Measurements from ENCODE around the gene GPR176.
"Not testable (repeated sequence)": the region's sequence is repeated elsewhere in the genome, so short reads cannot be mapped to it uniquely, and the experiment has no call there.

GPR176 gene

DNA sequence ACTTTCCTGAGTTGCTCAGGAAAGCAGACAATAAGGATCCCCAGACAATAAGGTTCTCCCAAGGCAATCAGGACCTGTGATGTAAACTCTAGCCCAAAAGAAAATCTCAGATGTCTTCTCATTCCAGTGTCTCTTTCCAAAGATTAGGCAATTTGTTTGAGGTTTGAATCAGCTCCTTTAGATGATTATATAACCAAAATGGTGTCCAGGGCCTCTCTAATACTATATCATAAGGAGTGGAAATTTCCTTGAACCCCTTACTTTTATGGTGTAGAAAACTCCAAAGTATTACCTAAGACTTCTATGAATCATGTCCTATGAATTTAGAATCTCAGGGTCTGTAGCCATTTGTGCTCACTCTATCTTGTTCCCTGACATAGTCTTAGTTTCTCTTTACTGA lies 65.9 kb downstream of the GPR176 start:
- DNase-seq: no peak

DNA sequence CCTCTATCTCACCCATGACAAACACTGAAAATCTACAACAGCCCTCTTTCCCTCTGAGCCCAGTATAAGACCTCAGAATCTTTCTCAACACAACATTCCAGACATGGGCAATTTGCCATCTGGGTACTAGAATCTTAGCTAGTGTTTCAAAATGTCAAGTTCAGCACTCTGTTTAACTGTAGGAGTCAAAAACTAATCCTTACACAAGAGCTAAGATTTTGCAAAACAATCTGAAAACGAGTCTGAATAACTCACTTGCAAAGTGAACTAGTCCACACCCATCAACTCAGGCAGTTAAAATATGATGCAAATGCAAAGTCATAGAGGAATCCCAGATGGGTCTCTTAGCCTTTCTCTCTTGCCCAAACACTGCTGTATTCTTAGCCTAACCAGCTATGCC lies 67.8 kb downstream of the GPR176 start:
- no peak for DNase-seq

DNA sequence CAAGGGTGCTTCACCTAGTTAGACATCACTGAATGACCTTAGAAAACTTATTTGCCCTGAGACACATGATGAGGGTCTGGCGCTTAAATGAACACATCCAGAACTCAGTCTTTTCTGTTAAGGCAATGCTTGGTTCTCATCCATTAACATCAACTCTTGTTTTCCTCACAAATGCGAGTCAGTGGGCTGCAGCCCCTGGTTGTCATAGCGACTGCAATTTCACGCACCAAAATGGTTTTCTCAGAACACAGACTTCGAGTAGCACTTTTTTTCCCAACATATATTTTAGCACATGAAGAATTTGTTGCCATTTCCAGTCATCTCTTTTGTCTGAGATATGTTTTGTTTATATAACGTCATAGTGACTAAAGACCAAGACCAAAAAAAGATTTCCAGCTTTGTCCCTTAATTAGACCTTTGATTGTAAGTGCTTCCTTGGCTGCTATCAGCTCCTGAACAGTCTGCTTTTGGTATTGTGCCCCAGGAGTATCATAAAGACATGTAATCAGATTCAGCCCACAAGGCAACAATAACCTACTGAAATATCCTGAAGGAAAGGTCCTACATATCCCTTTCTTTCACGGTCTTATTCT lies 68.5 kb downstream of the GPR176 start:
- no peak for DNase-seq

DNA sequence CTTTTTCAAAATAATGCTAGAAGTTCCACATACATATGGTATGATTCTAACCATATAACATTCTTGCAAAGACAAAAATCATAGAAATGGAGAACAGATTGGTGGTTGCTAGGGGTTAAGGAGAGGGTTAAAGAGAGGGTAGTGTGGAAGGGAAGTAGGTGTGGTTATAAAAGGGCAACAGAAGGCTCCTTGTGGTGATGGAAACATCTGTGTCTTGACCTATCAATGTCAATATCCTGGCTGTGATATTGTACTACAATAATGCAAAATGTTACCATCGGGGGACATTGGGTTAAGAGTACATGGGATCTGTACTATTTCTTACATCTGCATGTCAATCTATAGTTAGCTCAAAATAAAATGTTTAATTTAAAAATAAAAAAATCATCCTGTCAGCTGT lies 69.6 kb downstream of the GPR176 start:
- no peak for DNase-seq

DNA sequence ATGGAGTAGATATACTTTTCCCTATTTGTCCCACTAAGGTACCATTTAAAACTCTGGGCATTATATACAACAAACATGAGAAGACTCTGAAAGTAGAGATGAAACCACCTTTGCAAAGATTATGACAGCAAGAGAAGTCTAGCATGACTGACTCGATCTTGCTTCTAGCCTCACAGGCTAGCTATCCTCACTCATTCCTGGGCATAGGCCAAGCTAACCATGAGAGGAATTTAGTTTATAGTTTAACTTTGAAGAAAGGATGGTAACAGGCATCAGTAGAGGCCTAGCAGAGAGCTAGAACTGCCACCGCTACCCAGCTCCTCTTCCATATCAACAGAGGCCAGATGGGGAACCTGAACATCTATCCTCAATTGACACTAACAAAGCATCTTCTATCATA lies 74.0 kb downstream of the GPR176 start:
- no peak for DNase-seq

DNA sequence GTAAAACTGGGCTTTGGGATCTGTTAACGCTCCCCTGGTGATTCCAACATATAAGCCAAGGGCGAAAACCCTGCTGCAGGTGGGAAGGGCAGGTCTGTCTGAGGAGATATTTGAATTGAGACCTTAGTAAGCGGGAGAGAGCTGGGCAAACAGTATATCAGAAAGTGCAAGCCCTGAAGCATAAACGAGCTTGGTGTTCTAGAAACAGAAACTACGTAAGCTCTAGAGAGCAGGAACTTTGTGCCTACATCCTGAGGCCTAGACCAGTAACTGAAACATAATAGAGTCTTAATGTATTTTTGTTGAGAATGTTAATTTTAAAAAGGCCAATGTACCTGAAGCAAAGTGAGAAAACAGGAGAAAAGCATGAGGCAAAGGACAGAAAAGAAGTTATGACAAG lies 74.5 kb downstream of the GPR176 start:
- no peak for DNase-seq

DNA sequence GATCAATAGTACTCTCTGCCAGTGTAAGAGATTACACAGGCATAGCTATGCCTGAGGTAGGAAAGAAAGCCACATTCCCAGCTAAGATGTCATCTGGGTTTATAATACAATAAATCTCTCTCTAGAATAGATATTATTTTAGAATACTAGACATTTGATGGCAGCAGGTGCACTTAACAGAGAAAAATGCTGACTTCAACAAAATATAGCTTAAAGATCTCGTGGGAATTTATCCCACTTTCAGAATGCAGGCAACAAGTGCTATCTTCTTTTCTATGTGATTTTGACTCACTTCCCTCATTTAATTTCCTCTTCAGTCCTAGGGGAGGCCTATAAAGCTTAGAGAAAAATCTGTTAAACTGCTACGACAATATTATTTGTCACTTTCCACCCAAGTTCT lies 76.5 kb downstream of the GPR176 start:
- no peak for DNase-seq

DNA sequence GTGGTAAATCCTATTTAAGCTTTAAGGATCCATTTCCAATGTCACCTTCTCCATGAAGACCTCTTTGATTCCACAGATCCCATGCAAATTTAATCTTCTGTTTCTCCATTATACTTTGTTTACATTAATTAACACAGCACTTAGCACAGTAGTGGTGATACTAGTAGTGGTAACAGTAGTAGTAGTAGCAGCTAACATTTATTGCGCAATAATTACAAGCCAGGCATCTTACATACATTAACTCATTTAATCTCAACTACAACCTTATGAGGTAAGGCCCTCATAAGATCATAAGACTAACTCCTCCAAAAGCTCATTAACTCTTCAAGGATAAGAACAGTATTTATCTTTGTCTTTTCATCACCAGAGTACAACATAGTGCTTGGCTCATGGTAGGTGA lies 82.6 kb downstream of the GPR176 start:
- DNase-seq: no peak

DNA sequence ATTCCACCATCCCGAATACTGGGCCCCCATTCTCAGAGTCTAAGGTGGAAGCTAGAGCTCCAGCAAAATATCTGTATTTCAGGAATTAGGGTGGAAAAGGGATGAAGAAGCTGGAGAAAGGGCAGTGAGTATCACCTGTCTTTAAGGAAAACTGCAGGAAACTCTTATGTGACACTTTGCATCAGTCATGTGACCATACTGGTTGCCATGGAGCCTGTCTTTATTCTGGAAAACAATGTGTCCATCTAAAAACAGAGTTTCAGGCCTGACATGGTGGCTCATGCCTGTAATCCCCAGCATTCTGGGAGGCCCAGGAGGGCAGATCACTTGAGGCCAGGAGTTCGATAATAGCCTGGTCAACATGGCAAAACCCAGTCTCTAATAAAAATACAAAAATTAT lies 84.5 kb downstream of the GPR176 start:
- no peak for DNase-seq

DNA sequence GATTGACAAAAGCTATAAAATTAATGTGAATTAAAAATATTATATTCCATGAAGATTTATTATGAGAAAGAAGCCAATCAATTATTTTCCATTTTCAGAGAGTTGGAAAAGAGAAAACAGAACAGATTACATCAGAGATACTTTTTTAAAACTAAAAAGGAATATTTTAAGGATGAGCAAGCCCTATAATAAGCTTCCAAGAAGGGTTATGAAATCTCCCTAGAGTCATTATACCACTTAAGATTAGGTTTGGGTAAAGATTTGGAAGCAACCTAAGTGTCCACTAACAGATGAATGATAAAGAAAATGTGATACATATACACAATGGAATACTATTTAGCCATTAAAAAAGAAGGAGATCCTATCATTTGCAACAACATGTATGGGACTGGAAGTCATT lies 85.8 kb downstream of the GPR176 start:
- no peak for DNase-seq

DNA sequence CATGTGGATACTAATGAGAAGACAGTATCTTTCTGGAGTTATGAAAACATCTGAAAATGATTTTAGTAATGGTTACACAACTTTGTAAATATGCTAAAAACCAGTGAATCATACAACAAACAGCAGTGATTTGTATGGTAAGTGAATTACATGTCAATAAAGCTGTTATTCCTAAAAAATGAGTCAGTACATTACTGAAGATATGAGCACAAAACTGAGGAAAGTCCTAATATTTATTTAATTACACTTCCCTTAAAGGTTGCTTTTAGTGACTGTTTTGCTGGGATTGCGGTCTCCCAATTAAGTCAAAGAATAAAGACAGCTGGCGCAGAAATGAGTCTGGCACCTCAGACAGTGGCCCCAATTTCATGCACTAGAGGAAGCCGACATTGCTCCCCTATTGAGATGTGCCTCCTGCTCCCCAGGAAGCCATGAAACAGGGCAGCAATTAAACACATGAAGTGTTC lies 86.5 kb downstream of the GPR176 start:
- no peak for DNase-seq

DNA sequence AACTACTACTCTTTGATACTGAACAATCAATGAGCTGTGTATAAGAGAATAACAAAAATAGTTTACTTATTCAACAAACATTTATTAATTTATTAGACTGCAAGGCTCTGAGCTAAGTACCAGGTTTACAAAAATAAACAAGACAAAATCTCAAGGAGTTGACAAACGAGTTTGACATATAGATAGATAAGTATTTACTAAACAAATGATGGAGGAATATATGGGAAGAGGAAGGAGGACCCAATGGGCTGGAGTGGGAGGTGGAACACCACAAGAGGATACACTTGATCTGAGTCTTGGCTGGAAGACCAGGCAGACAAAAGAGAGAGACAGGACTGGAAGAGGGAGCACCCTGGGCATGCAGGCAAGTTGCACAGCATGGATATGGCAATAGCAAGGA lies 89.9 kb downstream of the GPR176 start:
- DNase-seq: no peak

DNA sequence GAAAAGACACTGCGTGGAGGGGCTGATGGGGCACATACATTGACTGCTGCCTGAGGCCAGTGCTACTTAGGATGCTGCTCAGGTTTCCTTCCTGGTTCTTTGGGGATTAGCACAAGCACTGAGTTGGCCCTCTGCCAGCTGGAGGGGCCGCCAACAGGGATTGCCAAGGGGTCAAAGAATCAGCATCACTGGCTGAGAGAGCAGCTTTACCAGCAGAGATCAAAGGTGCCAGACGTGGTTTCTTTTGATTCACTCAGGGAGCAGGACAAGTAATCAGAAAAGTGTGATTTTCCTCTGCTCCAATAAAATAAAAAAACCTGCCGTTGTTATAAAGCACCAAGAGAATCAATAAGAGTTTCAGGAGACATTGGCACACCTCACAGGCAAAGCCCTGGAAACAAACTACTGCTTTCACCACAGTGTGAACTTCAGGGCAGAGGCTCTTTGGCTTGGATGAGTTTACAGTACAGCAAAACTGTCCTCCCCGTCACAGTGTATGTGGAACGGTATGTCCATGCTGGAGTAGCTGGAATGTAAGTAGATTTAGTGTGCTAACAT lies 91.6 kb downstream of the GPR176 start:
- DNase-seq: peak; percentile 84 to 95

DNA sequence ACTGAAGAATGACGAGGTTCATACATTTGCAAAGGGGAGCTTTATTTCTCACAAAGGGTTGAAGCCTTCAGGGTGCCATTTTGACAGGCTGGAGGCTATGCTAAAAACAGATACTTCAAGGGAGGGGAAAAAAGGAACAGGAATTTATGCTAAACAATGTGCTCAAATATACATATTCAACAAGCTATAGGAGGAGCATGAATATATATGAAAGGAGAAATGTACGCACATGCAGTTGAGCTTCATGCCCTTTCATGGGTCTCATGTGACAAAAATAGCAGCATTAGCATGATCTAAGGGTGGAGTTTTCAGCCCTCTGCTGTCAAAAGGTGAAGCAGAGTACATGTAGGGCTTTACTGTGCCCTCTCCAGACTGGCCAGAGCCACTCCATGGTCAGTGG lies 93.1 kb downstream of the GPR176 start:
- DNase-seq: no peak

DNA sequence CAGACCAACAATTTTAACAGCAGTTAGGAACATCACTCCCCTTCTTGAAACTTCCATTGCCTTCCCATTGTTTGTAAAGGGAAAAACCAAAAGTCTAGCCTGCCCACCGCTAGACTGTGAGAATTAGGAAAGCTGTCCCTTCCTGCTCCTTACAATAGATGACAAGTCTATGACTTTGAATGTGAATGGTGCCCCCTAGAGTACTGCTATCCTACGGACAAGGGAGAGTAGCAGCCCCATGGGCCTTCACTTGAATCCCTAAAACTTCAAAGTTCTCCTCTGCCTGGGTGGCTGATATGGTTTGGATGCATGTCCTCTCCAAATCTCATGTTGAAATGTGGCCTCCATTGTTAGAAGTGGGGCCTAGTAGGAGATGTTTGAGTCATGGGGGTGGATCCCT lies 96.4 kb downstream of the GPR176 start:
- no peak for DNase-seq

DNA sequence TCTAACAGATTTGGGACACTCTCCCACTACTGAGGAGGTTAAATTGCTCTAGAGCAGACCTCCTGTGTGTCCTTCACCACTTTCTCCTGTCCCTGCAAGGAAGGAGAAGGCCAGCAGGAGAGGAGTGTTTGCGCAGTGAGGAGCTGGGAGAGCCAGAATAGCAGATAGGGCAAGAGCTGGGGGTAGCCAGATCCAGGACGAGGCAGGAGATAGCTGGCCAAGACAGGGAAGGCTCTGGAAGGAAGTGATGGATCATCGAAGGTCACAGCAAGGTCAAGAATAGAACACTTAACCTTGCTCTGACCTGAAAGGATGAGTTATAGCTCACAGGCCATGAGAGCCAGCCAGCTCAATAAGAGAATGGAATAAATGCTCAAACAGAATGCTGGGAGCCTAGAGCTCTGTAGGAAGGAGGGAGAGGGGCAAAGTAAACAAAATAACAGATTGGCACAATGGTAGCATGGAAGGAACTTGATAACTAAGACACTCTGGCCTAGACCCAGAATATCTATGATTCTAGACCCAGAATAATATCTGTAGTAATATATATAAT lies 99.9 kb downstream of the GPR176 start:
- DNase-seq: no peak

DNA sequence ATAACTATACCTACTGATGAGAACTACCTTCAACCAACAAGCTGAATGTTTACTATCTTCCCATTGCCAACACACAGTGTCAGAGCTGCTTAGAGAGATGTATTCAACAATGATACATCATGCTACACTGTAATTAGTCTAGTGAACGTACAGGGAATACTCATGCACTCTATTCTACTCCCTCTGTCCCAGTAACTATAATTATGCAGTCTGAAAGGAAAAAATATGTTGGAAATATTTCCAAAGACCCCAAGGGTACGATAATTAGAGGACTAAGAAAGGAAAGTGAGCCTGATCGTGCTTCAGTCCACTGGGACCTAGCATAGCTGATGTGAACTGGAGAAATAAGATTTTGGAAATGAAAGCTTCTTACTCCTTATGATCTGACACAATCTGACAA lies 100.5 kb downstream of the GPR176 start:
- DNase-seq: no peak

DNA sequence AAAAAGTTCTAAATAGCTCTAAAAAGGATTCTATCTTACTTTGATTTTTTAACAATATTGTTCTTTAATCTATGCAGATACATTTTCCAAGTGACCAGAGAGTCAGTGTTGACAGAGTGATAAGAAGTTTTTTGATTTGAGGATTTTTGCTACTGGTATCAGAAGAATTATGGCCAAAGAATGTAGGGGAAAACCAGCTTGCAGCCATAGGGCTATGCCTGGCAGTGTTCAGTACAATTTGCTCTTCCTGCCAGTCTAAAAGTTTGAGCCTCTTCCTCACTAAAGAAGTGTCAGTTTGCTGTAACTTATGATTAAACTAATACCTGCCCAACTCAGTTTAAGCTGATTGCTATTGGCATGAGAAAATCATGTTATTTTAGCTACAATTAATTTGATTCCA lies 102.2 kb downstream of the GPR176 start:
- no peak for DNase-seq

DNA sequence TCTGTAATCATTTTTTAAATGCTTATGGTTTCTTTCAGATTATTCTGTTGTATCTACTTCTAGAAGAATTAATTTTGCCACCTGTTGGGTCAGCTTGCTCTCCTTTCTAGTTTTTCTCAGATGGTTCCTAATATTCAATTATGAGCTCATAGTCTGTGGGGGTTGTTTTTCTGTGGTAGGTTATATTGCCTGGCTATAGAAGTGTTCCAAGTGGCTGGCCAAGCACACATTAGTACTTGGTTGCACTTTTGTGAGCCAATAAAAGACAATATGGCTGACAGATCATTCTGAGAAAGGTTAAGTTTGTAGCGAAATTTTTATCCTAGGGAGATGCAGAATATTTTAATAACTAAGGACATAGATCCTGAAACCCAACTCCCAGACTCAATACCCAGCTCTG lies 105.6 kb downstream of the GPR176 start:
- DNase-seq: no peak

DNA sequence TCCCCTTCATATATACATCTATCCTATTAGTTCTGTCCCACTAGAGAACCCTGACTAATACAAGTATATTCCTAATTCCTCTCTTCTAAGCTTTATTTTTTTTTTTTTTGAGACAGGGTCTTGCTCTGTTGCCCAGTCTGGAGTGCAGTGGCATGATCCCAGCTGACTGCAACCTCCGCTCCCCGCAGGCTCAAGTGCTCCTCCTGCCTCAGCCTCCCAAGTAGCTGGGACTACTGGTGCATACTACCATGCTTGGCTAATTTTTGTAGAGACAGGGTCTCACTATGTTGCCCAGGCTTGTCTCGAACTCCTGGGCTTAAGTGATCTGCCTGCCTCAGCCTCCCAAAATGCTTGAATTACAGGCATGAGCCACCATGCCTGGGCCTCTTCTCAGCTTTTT lies 107.4 kb downstream of the GPR176 start:
- DNase-seq: not testable (repeated sequence)

DNA sequence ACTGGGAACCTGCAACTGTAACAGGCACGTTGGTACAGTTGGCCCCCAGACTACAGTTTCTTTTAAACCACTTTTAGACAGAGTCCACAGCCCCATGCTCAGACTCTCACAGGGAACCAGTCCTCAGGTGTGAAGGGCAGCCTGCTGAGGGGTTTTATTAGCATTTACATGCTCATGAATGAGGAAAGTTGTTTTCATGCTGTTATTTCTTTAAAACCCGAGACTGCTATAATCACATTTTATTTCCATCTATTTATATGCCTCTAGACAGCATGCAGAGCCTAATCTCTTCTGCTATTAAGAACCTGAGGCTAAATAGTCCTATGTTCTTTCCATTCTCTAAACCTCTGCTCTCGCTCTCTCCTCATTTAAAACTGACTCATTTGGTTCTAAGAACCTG lies 111.2 kb downstream of the GPR176 start:
- DNase-seq: no peak

DNA sequence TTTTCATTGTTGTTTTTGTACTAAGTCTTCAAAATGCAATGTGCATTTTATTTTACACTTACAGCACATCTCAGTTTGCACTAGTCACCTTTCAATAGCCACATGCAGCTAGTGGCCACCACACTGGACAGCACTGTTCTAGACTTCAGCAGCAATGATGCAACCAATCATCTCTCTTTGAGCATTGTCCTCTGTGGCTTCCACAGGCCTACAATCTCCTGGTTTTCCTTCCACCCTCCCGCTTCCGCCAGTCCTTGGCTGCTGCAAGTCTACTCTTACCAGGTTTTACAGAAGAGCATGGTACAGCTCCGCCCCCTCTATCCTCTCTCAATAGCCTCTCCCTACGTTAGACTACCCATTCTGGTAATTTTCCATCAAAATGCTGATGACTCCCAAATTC lies 112.3 kb downstream of the GPR176 start:
- DNase-seq: no peak

DNA sequence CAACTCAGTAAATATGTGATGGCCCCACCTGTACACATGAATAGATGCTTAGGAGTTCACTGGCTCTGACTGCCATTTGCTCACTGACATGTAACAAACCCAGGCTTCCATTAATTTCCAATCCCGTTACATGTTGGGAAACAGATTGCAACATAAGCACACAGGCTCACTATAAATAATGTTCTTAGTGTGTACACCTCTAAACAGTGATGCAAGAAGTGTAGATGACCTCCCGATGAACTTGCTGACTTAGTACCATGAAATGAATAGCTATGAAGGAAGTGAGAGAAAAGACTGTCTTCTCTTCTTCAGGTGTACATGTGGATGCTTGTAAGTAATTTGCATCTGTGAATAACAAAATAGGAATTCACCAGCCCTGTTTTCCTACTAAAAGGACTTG lies 116.0 kb downstream of the GPR176 start:
- no peak for DNase-seq

DNA sequence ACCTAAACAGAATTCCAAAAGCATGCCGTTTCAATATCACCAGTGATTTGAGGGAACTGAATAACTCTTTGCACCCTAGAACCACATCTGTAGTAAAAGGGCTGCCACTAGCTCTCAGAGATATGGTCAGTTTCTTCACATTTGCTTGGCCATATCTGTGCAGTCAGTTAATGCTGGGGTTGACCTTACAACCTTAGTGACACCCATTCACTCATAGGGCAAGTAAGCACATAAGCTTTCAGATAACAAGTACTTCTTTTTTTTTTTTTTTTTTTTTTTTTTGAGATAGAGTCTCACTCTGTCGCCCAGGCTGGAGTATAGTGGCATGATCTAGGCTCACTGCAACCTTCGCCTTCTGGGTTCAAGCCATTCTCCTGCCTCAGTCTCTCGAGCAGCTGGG lies 117.0 kb downstream of the GPR176 start:
- no peak for DNase-seq

DNA sequence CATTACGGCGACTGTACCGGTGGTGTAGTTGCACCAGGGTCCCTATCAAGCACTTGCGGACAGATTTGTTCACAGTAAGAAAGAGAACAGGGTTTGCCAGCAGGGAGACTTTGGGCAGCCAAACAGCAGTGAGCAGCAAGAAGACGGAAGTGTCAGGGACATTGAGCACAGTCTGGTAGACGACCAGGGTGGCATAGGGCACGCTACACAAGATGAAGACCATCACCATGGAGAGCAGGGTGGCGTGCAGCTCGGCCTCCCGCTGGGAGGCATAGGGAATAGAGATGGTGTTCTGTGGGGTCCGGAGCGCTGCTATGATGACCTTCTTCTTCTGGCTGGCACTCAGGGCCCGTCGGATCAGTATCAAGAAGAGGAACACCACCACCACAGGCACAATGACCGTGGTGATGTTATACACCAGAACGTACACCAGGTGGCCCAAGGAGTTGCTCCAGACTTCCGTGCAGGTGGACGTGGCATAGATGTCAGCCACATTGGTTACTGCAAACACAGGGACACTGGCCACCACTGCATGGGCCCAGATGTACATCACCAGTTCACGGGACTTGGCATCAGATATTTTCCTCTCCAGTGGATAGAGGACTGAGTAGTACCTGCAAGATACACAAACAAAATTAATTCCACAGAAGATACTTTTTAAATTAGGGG lies 118.3 kb downstream of the GPR176 start:
- DNase-seq: peak in 1 of 2 experiments; percentile 46

Data from NCI-H524 (cell line).